Left ventricle myocardium superior (tissue), 1 donor: ENCODE data around the gene DNAH8. TPM values are rescaled to one million over a fixed set of nuclear protein-coding genes. Genes with fewer than 3 reads are reported as not detected.

Experiments used
- ATAC-seq: fragments of 200-7000 bp; cut with Tn5 transposase; one replicate; pipeline ENCODE4 v1.9.1; 2020; ENCODE audit warnings: mild to moderate bottlenecking, moderate library complexity
- DNase-seq: peaks from one replicate; pipeline ENCODE4 v3.0.0-alpha.2; 2020
- intact Hi-C: fragments of 100-400 bp; cut with micrococcal nuclease; formaldehyde crosslinking; loops from one replicate; pipeline ENCODE4 v1.11.0; 2022
- total RNA-seq: library from RNA; stranded (reverse); fragmentation: NEBNext Ultra II Directional; extraction: Animal tissue kit (Norgen Biotek cat#: 25700); gene quantifications from one replicate; pipeline ENCODE4 v1.2.1, GENCODE V29; 2021
- donor health status: DM: no; HTN: yes; CAD: no; lungs with severe emphysema.

The DNAH8 gene
- total RNA-seq, 1 donor from 2014 or later, result not detected

DNA sequence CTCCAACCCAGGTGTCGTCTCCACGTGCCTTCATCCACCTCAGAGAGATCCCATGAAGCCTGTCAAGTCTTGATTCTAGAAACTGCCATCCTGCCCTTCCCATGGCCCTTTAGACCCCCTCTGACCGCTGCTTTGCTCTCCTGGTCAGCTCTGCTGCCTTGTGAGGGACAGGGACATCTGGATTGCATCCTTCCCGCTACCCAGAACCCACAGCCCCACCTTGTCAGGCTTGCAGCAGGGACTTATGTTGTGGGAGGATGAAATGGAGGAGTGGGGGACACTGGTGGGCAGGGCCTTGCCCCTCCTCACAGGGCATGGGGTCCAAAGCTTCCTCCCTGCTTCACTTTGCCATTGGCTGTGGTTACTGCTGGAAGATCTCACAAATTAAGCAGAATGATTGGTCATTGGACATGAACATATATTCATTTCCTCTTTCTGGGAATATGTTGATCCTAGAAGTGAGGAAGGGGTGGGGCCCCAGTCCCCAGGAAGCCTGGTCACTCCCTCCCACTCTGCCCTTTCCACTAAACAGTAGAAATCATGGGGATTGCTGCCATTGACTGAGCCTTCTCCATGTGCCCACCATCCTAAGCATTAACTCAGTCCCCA, 338.0 kb downstream of the DNAH8 start:
- ATAC-seq (no peak), DNase-seq (no peak)
- intact Hi-C loops, result no loop called here

DNA sequence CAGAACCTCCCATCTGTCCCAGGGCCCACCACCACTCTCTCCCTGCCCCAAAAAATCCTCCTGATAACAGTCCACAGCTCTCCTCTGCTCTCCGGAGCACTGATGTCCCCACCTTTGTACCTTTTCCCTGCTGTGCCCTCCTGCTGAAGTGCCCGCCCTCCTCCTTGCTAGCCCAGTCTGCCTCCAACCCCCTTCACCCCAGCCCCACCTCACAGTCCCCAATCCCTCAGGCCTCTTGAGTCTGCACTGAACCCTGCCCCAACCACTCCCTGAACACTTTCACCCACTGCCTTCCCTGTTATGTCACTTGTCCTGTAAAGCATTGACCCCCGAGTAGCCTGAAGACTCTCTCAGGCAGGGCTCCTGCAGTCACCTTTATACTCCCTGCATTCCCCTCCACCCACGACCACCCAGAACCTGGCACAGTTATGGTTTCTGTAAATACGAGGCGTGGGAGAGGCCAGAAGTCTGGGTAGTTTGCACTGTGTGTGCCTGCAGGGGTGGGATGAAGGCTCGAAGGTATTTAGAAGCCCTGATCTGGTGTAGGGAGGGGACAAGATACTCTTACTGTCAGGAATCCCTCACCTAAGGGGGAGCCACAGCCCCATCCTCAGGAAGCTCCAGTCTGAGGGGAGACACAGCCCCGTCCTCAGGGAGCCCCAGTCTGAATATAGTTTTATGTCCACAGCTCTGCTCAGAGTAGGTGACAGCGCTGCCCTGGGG, 338.9 kb downstream of the DNAH8 start:
- intact Hi-C loops, result no loop called here
- ATAC-seq (no peak), DNase-seq (no peak)

DNA sequence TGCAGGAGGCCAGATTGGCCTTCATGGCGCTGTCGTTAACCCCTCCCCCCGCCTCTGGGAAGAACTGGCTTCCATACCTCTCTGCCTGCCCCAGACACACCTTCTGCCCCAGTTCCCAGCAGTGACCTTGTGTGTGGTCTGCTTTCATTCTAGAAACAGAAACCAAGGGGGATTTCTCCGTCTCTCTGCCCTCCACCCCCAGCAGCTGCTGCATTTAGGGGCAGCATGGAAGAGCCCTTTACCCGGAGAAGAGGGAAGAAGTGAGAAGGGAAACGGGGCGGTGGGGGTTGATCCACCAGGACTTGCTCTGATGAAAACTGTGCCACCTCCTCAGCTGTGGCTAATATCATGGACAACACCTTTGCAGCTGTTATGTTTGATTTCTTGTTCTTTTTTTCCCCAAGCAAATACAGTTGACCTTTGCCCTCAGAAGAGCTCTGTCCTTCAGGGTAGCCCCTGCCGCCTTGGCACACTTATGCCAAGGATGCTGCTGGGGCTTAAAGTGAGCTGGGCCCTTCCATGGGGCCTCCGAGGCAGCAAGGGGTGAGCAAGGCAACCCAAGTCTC, 339.5 kb downstream of the DNAH8 start:
- intact Hi-C loops, result no loop called here

DNA sequence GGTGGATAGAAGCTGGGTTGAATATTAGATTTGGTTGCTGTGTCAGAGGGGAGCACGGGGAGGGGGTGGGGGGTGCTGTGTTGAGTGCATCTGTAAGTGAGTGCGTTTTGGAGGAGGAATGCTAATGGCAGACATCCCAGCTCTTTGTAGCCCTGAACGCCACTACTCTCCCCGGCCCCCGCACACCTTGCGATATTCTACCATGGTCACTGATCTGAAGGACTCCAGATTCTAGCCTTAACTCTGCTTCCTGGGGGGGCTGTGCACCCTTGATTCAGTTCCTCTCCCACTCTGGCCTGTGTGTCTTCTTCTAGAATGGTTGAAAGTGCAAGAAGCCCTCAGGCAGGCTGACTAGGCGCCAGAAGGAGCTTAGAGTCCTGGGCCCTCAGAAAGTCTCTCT, 340.6 kb downstream of the DNAH8 start:
- DNase-seq (no peak), ATAC-seq (no peak)
- intact Hi-C loops, result no loop called here

More for the DNA sequence above, 339.5 kb downstream of the DNAH8 start:
- ATAC-seq (peak; percentile 47), DNase-seq (no peak)

DNA sequence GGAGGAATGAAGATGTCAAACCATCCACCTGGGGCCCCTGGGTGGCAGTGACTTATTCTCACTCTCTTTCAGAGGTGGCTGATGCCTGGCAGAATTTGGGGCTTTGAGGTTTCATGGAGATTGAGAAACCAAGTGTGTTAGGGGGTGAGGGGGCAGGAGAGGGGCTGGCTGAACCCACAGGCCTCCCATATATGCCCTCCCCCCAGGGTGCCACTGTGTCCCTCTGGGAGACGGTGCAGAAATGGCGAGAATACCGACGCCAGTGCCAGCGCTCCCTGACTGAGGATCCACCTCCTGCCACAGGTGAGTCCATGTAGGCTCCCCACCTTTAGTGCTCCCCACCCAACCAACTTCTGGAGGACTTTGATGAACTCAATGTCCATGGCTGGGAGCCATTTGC, 341.1 kb downstream of the DNAH8 start:
- ATAC-seq (no peak), DNase-seq (no peak)
- intact Hi-C loops, result no loop called here

DNA sequence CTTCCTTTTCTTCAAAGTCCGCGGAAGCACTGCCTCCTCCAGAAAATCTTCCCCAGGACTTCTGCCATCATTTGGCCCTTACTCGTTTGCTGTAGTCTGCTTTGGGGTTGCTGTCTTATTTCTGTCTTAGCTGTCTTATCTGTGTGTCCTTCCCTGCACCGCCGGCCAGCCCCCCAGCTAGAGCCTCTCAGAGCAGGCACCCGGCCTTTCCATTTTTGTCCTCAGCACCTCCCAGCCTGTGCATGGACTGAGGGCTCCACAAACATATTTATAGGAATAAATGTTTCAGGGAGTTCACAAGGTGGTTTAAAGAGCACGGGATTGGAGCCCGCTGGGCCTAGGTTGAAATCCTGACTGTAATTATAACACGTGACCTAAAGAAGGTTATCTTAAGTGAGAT, 341.6 kb downstream of the DNAH8 start:
- intact Hi-C loops, result no loop called here
- DNase-seq, result no peak
- peak; percentile 39 for ATAC-seq

DNA sequence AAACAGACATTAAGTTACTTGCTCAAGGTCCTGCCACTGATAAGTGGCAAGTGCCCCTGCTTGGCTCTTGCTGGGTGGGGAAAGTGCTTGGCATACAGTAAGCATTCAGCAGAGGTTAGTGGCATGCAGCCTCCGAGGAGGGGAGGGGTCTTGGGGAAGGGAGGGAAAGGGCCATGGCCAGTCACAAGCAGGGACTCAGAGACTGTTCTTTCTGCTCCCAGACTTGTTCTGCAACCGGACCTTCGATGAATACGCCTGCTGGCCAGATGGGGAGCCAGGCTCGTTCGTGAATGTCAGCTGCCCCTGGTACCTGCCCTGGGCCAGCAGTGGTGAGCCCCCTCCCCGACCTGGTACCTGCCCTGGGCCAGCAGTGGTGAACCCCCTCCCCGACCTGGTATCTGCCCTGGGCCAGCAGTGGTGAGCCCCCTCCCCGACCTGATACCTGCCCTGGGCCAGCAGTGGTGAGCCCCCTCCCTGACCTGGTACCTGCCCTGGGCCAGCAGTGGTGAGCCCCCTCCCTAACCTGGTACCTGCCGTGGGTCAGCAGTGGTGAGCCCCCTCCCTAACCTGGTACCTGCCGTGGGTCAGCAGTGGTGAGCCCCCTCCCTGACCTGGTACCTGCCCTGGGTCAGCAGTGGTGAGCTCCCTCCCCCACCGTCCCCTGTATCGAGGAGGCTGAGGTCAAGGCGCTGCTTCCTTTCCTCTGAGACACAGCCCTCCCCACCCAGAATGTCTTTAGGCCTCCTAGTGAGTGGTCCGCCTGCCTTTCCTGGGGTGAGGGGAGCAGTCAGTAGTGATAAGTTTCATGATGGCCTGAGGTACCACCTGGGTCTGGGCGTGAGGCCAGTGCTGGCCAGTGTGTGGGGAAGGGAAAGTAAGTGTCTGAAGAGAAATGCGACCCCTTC, 342.4 kb downstream of the DNAH8 start:
- intact Hi-C loops, result no loop called here
- DNase-seq (no peak), ATAC-seq (no peak)

DNA sequence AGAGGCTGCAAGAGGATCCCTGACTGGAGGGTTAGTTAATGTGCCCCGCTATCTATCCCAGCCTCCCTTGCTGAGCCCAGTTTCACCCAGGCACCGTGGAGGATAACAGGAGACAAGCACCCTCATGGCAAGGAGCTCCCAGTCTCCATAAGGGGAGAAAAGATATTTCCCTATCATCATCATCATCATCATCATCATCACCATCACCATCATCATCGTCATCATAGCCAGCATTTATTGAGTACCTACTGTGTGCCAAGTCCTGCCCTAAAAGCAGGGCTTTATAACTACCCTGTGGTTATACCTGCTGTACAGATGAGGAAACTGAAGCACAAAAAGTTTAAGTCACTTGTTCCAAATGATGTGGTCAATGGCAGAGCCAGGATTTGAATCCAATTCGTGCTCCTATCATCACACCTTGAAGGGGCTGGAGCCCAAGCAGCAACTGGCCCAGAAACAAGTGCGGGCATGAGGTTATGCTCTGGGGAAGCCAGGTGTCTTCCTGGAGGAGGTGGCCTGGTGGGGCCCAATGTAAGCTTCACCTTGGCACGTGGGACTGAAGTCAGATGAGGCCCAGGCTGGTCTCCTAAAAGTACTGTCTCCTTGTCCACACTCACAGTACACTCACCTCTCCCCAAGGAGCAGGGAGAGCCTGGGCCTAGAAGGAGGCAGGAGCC, 343.5 kb downstream of the DNAH8 start:
- DNase-seq (no peak), ATAC-seq (no peak)
- intact Hi-C loops, result no loop called here

DNA sequence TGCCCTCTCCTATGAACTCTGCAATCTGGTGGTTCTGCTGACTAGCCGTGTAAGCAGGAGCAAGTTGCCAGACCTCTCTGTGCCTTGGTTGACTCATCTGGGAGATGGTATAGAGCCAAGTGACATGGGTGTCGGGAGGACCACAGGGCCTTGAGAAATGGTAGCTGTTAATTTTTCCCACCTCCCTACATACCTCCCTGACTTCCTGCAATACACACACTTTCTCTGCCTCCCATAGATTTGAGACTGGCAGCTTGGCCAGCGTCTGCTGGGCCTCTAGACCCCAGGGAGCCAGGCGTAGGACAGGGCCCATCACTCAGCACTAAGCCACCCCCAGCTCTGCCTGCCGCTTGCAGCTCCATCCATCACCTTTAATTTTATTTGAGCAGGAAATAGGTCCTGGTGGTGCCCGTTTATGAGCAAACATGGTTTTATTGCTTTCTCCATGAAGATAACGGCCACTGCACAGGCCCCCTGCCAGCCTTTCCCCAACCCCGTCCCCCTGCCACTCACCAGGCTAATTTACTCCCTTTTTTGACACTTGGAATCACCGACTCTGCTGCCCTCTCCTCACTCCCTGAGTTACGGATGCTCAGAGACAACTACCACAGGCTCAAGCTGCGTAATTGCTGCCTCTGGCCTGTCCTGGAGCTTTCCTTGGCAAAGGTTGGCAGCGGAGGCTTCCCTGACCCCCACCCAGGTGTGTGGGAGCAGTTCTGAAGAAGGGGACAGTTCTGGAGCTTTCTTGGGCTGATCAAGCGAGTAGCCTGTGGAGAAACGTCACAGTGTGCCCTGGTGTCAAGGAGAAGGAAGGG, 344.6 kb downstream of the DNAH8 start:
- intact Hi-C loops, result no loop called here
- DNase-seq (no peak), ATAC-seq (no peak)

DNA sequence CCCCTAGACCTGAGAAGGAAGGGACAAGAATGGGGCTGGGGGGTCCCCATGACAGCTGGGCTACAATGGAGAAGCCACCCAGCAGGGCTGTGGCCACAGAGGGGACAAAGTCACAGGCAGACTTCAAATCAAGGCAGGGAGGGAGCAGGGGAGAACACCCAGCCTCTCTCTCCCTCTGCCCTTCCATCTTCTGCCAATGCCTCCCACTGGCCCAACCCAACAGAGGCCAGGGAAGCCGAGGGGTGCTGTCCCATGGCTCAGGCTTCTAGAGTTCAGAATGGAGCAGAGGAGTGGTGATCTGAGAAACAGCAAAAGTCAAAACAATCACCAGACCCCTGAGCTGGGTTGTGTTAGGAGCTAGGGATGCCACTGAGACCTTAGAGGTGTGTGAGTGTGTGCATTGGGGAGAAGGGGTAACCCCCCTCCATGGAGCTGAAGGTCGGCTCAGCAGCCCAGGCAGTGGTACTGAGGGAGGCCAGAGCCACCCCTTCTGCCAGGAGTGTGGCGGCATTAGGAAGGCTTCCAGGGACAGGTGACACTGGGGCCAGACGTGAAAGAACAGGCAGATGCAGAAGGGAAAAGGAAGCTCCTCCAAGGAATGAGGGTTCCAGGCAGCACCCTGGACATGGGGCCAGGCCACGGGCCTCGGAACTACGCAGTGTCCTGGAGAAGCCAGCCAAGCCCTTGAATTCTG, 345.5 kb downstream of the DNAH8 start:
- ATAC-seq, result peak; percentile 13
- DNase-seq, result no peak
- intact Hi-C loops, result no loop called here

DNA sequence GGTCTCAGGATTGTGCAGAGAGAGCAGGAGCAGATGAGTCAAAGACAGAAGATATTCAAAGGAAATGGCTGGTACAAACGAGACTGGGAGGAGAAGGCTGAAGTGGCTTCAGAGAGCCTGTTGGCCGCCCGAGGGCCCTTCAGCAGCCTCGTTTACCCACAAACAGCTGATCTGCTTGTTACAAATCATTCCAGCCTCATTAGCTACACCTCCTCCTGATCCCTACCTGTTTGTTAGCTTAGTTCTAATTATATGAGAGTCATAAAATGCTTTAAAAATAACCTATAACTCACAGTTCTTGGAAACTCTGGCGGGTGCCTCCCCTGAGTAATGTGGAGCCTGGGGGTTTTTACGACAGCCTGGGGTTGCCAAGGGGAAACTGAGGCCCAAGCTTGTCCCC, 346.1 kb downstream of the DNAH8 start:
- ATAC-seq, result no peak
- DNase-seq, result no peak
- intact Hi-C loops, result no loop called here

DNA sequence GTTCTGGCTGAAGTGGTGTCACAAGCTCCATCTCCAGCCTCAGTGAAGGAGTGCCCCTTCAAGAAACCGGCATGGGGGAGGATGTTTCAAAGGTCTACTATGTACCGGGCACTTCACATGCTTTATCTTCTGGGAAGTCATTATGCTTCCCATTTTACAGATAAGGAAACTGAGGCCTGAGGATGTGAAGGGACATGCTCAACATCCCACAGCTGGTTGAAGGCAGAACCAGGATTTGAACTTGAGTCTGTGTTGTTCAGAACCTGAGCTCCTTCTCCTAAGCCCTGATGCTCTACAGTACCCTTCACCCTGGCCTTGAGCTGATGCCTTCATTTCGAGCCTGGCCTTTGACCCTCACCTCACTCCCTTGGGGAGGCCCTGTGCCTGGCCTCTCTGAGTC, 346.5 kb downstream of the DNAH8 start:
- DNase-seq, result no peak
- intact Hi-C loops, result no loop called here
- no peak for ATAC-seq

DNA sequence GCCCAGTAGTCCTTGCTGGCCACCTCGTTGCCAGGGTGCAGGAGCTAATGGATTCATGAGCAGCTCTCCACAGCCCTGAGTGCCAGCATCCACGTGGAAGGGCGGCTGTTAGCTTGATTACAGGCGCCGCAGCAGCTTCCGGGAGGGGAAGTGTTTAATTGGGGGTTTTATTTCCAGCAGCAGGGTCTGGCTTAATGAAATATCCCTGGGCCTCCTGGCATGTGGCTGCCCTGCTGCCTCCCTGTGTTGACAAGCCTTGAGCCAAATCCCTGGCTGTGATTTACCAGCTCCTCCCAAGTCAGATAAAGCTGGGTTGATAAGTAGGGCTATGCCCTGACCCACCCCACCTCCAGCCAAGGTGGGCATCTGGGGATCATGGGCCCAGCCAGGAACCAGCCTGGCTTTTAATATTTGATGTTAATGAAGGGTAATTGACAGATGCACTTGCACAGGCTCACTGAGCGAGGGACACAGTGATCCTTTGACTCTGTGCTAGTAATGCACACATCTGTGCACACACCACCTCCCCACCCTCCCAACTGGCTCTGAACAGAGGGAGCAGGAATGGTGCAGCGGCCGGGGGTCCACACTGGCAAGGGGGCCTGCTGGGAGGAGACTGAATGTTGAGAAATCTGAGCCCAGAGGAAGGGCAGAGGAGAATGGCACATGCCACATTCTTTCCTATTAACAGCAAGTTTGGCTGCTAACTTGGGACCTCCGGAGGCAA, 347.1 kb downstream of the DNAH8 start:
- ATAC-seq (peak; percentile 62), DNase-seq (peak; percentile 76)
- intact Hi-C loops, result no loop called here

DNA sequence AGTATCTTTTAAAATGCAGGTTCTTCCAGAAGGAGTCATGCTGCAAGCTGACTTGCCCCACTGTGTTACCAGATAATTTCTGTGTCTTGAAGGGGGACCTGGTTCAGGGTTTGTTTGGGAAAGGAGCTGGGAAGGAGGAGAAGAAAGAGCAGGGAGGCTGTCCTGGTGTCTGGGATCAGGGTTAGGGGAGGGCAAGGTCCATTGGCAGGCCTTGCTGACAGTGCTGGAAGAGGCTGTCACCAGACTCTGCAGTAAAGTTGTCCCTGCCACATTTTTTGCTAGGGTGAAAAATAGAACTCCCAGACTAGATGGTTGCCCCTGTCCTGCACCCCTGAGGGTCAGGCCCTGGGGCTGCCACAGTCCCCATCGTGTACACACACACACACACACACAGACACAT, 348.4 kb downstream of the DNAH8 start:
- peak; percentile 76 for ATAC-seq
- intact Hi-C loops, result no loop called here
- no peak for DNase-seq

DNA sequence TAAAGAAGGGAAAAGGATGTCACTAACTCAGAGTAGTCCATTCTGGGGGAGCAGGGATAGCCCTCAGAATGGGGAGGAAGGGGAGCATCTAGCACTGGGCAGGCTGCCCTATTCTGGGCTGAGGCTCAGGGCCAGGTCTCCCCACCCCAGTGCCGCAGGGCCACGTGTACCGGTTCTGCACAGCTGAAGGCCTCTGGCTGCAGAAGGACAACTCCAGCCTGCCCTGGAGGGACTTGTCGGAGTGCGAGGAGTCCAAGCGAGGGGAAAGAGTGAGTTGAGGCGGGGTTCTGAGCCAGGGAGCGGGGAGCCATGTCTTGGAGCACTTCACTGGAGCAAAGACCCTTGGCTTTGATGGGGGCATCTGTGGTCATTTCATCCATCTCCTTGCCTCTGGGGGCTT, 350.4 kb downstream of the DNAH8 start:
- ATAC-seq, result no peak
- no peak for DNase-seq
- intact Hi-C loops, result no loop called here

DNA sequence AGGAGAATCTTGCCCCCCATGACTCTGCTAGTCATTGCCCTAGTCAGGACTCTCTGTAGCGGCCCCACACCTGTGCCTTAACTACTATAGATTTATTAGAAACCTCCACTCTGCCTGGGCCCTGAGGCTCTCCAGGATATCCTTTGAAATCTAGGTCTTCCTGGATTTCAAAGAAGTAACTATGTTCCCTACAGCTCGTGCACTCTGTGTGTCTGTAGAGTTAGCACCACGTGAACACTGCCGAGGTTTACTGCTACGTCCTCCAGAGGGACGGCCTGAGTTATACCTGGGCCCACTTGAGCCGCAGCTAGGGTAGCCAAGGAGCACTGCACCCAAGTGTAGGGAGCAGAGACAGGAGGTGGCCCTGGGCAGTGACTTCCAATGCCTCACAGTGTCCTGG, 353.3 kb downstream of the DNAH8 start:
- intact Hi-C loops, result no loop called here
- ATAC-seq, result no peak

DNA sequence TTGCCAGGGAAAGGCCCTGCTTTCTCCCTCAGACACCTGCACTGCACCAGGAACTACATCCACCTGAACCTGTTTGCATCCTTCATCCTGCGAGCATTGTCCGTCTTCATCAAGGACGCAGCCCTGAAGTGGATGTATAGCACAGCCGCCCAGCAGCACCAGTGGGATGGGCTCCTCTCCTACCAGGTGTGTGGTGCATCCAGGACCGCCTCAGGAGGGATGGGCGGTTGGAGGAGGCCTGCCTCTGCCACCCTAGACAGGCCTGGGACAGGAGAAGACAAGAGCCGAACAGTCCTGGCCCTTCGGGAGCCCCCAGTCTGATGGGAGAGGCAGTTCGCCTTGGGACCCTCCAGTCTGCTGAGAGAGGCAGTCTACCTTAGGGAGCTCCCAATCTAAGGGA, 357.7 kb downstream of the DNAH8 start:
- ATAC-seq, result no peak
- intact Hi-C loops, result no loop called here
- DNase-seq, result no peak

More for the DNA sequence above, 353.3 kb downstream of the DNAH8 start:
- DNase-seq, result no peak
